Measurements from ENCODE around the gene CTXND2. TPM values are rescaled to one million over a fixed set of nuclear protein-coding genes. Genes with fewer than 3 reads are reported as not detected.

Gene CTXND2
- total and polyA plus RNA-seq, 2 of the 13 experiments (the other 11 are each of a cell fraction or from before 2014, with no cell fraction given): not detected

DNA sequence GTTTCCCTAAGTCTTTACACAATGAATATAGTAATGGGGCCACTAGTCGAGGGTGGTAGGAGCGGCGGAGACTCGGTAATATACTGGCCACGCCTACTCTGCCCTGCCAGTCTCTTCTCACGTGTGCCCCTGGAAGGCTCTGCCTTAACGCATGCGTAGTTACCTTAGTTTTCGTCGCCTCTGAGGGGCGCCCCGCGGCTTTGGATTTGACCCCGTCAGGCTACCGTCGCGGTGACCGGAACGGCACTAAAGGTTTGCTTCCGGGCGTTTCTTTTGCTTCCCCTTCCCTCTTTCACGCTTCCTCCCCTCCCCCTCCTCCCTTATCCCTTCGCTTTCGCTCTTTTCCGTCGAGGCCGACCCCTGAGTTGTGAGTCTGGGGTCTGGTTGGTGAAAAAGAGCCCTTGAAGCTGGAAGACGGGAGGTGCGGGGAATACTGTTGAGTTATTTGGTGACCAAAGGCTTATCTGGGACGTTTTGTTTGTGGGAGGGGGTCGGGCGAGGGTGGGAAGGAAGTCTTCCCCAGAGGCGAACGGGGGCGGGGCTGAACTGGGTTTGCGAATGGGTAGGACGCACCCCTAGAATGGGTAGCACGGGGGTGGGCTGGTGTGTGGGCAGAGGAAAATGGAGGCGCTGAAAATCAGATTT, 39.3 kb downstream of the CTXND2 start, which contains the start of gene SETDB1 (continued):
- TF ChIP-seq REXO4 (CRISPR knock-in tag; IDR thresholded peaks at IDR 0.05; ENCODE audit: borderline replicate concordance): no peak
- TF ChIP-seq ZNF687 (CRISPR knock-in tag; IDR thresholded peaks at IDR 0.05): peak; percentile 83
- TF ChIP-seq SRSF1 (optimal IDR thresholded peaks at IDR 0.05; ENCODE audit: low read depth, low read length): peak; percentile 67
- TF ChIP-seq THYN1 (CRISPR knock-in tag; IDR thresholded peaks at IDR 0.05; ENCODE audit: borderline replicate concordance, low read depth): no peak
- no peak for TF ChIP-seq MAFG (CRISPR knock-in tag; IDR thresholded peaks at IDR 0.05)
- TF ChIP-seq ZNF543 (CRISPR knock-in tag; IDR thresholded peaks at IDR 0.05): peak; percentile 59; the same call in 1 of the 2 replicates
- TF ChIP-seq, protein P1, sequence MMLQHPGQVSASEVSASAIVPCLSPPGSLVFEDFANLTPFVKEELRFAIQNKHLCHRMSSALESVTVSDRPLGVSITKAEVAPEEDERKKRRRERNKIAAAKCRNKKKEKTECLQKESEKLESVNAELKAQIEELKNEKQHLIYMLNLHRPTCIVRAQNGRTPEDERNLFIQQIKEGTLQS (CRISPR knock-in tag; IDR thresholded peaks at IDR 0.05): no peak
- TF ChIP-seq GATAD1 (CRISPR knock-in tag; IDR thresholded peaks at IDR 0.05): peak; percentile 95
- TF ChIP-seq HDAC2 (CRISPR knock-in tag; IDR thresholded peaks at IDR 0.05): peak; percentile 65; the same call in 1 of the 2 replicates
- TF ChIP-seq EP300 (IDR thresholded peaks at IDR 0.05; ENCODE audit: low read depth in 2 of 2, low read length in 2 of 2): peak in 1 of 2 experiments; percentile 44; a peak in 1 of 4 replicates
- peak; percentile 46; the same call in 1 of the 2 replicates for TF ChIP-seq EP300 (CRISPR knock-in tag; IDR thresholded peaks at IDR 0.05; ENCODE audit: borderline replicate concordance)
- TF ChIP-seq MTA3 (CRISPR knock-in tag; IDR thresholded peaks at IDR 0.05): no peak
- TF ChIP-seq, protein P2, sequence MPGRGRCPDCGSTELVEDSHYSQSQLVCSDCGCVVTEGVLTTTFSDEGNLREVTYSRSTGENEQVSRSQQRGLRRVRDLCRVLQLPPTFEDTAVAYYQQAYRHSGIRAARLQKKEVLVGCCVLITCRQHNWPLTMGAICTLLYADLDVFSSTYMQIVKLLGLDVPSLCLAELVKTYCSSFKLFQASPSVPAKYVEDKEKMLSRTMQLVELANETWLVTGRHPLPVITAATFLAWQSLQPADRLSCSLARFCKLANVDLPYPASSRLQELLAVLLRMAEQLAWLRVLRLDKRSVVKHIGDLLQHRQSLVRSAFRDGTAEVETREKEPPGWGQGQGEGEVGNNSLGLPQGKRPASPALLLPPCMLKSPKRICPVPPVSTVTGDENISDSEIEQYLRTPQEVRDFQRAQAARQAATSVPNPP (CRISPR knock-in tag; IDR thresholded peaks at IDR 0.05): no peak
- TF ChIP-seq SKI (IDR thresholded peaks at IDR 0.05; ENCODE audit: partially characterized antibody): peak; percentile 29
- TF ChIP-seq ZNF614 (CRISPR knock-in tag; IDR thresholded peaks at IDR 0.05; ENCODE audit: borderline replicate concordance): peak; percentile 48; the same call in 1 of the 2 replicates
- TF ChIP-seq, protein P3, sequence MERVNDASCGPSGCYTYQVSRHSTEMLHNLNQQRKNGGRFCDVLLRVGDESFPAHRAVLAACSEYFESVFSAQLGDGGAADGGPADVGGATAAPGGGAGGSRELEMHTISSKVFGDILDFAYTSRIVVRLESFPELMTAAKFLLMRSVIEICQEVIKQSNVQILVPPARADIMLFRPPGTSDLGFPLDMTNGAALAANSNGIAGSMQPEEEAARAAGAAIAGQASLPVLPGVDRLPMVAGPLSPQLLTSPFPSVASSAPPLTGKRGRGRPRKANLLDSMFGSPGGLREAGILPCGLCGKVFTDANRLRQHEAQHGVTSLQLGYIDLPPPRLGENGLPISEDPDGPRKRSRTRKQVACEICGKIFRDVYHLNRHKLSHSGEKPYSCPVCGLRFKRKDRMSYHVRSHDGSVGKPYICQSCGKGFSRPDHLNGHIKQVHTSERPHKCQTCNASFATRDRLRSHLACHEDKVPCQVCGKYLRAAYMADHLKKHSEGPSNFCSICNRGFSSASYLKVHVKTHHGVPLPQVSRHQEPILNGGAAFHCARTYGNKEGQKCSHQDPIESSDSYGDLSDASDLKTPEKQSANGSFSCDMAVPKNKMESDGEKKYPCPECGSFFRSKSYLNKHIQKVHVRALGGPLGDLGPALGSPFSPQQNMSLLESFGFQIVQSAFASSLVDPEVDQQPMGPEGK (CRISPR knock-in tag; IDR thresholded peaks at IDR 0.05): peak; percentile 84
- TF ChIP-seq, protein P4, sequence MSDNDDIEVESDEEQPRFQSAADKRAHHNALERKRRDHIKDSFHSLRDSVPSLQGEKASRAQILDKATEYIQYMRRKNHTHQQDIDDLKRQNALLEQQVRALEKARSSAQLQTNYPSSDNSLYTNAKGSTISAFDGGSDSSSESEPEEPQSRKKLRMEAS (IDR thresholded peaks at IDR 0.05): peak; percentile 72
- peak; percentile 39 for TF ChIP-seq MIER3 (CRISPR knock-in tag; IDR thresholded peaks at IDR 0.05; ENCODE audit: borderline replicate concordance)
- peak; percentile 95 for TF ChIP-seq PHF20 (CRISPR knock-in tag; IDR thresholded peaks at IDR 0.05)
- TF ChIP-seq ZNF572 (CRISPR knock-in tag; IDR thresholded peaks at IDR 0.05): peak; percentile 71; the same call in 1 of the 2 replicates
- TF ChIP-seq NCOA2 (CRISPR knock-in tag; IDR thresholded peaks at IDR 0.05): 0 out of 2 replicates have a peak, but pooled peaks have one; percentile 29
